DOHH2 (cell line): Measurements from ENCODE around the gene SDHB.

Source experiments
- H3F3A ChIP-seq: fragments of 200-600 bp; sonication (generic), shearing (Covaris generic); 2 replicates; pipeline ENCODE4 v1.6.0; 2016; ENCODE audit warnings: antibody characterized with exemption, mild to moderate bottlenecking; ENCODE audit not compliant: control insufficient read depth, insufficient read depth
- H3K27ac ChIP-seq: fragments of 200-600 bp; sonication (generic); 2 replicates; pipeline ENCODE4 v1.5.1; 2014; ENCODE audit warnings: low read depth, mild to moderate bottlenecking, low read length, moderate library complexity
- H3K27me3 ChIP-seq: fragments of 200-600 bp; sonication (generic); 2 replicates; pipeline ENCODE4 v1.6.1; 2014; ENCODE audit warnings: mild to moderate bottlenecking, low read length, mixed read lengths; ENCODE audit not compliant: control insufficient read depth
- H3K36me3 ChIP-seq: fragments of 200-600 bp; sonication (generic); 2 replicates; pipeline ENCODE4 v1.6.1; 2014; ENCODE audit warnings: mild to moderate bottlenecking, low read length, moderate library complexity, mixed read lengths; ENCODE audit not compliant: control insufficient read depth
- H3K4me1 ChIP-seq: fragments of 200-600 bp; sonication (generic); 2 replicates; pipeline ENCODE4 v1.6.1; 2014; ENCODE audit warnings: mild to moderate bottlenecking, low read length, mixed read lengths; ENCODE audit not compliant: control insufficient read depth
- H3K4me2 ChIP-seq: fragments of 200-600 bp; sonication (generic); 2 replicates; pipeline ENCODE4 v1.6.0; 2014; ENCODE audit warnings: mild to moderate bottlenecking, low read length, moderate library complexity
- H3K4me3 ChIP-seq: fragments of 200-600 bp; sonication (generic); 2 replicates; pipeline ENCODE4 v1.5.1; 2014; ENCODE audit warnings: mild to moderate bottlenecking, low read length, mixed read lengths
- H3K79me2 ChIP-seq: fragments of 200-600 bp; sonication (generic); 2 replicates; pipeline ENCODE4 v1.6.1; 2014; ENCODE audit warnings: mild to moderate bottlenecking, low read length, mixed read lengths; ENCODE audit not compliant: control insufficient read depth
- H3K9me2 ChIP-seq: fragments of 200-600 bp; sonication (generic); replicated peaks from 2 replicates; pipeline ENCODE4 v1.6.1; 2014; ENCODE audit warnings: mild to moderate bottlenecking, low read length, mixed read lengths; ENCODE audit not compliant: control insufficient read depth
- H3K9me3 ChIP-seq: fragments of 200-600 bp; sonication (generic); 2 replicates; pipeline ENCODE4 v1.6.1; 2014; ENCODE audit warnings: antibody characterized with exemption, low read length, mixed read lengths; ENCODE audit not compliant: control insufficient read depth, insufficient read depth
- H4K20me1 ChIP-seq: fragments of 200-600 bp; sonication (generic); 2 replicates; pipeline ENCODE4 v1.6.0; 2014; ENCODE audit warnings: low read depth, mild to moderate bottlenecking, antibody characterized with exemption, low read length, moderate library complexity; ENCODE audit not compliant: control insufficient read depth, insufficient read depth
- EZH2phosphoT487 ChIP-seq: fragments of 200-600 bp; sonication (generic); IDR thresholded peaks from 2 replicates; pipeline ENCODE4 v1.6.1; 2017; ENCODE audit warnings: borderline replicate concordance, mild to moderate bottlenecking, antibody characterized with exemption, low read length, moderate library complexity, mixed read lengths
- TF ChIP-seq, protein P1 (sequence below): fragments of 200-600 bp; sonication (generic); IDR thresholded peaks from one replicate; pipeline ENCODE4 v1.5.1; 2014; ENCODE audit warnings: antibody characterized with exemption, mild to moderate bottlenecking, low read depth, low read length; ENCODE audit not compliant: poor library complexity, severe bottlenecking

SDHB gene

GRCh38 chr1:17013491-17014320 is 40.1 kb downstream of the SDHB start:
- H3K9me3 ChIP-seq: no peaks in the 10 kb centered on the region
- no peak overlapping the region for H3K27ac ChIP-seq
- H3K4me3 ChIP-seq: no peak overlapping the region
- no peak overlapping the region for H3K4me2 ChIP-seq
- peaks cover 8% of the 10 kb centered on the region; the same call in 1 of the 2 replicates for H4K20me1 ChIP-seq
- no peak for TF ChIP-seq EZH2phosphoT487
- TF ChIP-seq, protein P1, sequence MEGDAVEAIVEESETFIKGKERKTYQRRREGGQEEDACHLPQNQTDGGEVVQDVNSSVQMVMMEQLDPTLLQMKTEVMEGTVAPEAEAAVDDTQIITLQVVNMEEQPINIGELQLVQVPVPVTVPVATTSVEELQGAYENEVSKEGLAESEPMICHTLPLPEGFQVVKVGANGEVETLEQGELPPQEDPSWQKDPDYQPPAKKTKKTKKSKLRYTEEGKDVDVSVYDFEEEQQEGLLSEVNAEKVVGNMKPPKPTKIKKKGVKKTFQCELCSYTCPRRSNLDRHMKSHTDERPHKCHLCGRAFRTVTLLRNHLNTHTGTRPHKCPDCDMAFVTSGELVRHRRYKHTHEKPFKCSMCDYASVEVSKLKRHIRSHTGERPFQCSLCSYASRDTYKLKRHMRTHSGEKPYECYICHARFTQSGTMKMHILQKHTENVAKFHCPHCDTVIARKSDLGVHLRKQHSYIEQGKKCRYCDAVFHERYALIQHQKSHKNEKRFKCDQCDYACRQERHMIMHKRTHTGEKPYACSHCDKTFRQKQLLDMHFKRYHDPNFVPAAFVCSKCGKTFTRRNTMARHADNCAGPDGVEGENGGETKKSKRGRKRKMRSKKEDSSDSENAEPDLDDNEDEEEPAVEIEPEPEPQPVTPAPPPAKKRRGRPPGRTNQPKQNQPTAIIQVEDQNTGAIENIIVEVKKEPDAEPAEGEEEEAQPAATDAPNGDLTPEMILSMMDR: no peak
- H3K27me3 ChIP-seq: no peaks in the 10 kb centered on the region
- H3K9me2 ChIP-seq: no peaks in the 10 kb centered on the region
- H3K4me1 ChIP-seq: peaks cover 26% of the 10 kb centered on the region
- H3K36me3 ChIP-seq: peaks cover 5% of the 10 kb centered on the region
- H3K79me2 ChIP-seq: no peaks in the 10 kb centered on the region
- H3F3A ChIP-seq: peaks cover 2% of the 10 kb centered on the region; the same call in 1 of the 2 replicates

GRCh38 chr1:17012775-17013490 is 40.9 kb downstream of the SDHB start:
- Histone ChIP-seq H4K20me1 (peaks cover 8% of the 10 kb centered on the region; the same call in 1 of the 2 replicates), H3K27ac (no peak overlapping the region), H3K4me2 (no peak overlapping the region), H3K36me3 (no peaks in the 10 kb centered on the region; the same call in 1 of the 2 replicates), H3F3A (no peaks in the 10 kb centered on the region), H3K9me2 (no peaks in the 10 kb centered on the region), H3K4me1 (peaks cover 26% of the 10 kb centered on the region), H3K9me3 (no peaks in the 10 kb centered on the region), H3K4me3 (no peak overlapping the region), H3K27me3 (no peaks in the 10 kb centered on the region), H3K79me2 (no peaks in the 10 kb centered on the region)
- TF ChIP-seq, protein P1: no peak
- no peak for TF ChIP-seq EZH2phosphoT487

- Histone ChIP-seq H3K9me3 (no peaks in the 10 kb centered on the region), H3K27me3 (no peaks in the 10 kb centered on the region), H3K4me3 (peak within 1 kb of the TSS; percentile 78), H3K4me1 (peaks cover 26% of the 10 kb centered on the region), H4K20me1 (peaks cover 8% of the 10 kb centered on the region; the same call in 1 of the 2 replicates), H3K79me2 (no peaks in the 10 kb centered on the region), H3K9me2 (no peaks in the 10 kb centered on the region), H3K36me3 (no peaks in the 10 kb centered on the region), H3F3A (no peaks in the 10 kb centered on the region), H3K4me2 (peak within 1 kb of the TSS; percentile 90), H3K27ac (no peak within 1 kb of the TSS)
- TF ChIP-seq EZH2phosphoT487: no peak
- TF ChIP-seq, protein P1: no peak
Observed at GRCh38 chr1:17011439-17012307, 42.2 kb downstream of the SDHB start, which contains the start of gene ATP13A2. TSS of gene ATP13A2 (minus strand) at chr1:17011928. CDS start at chr1:17011738, 190 bp downstream.
